ENCODE measurements around the gene ZNF106. TPM values are rescaled to one million over a fixed set of nuclear protein-coding genes. Genes with fewer than 3 reads are reported as not detected.

Gene ZNF106
- total RNA-seq, 1 experiment from 2014 or later, result 34.7 TPM

DNA sequence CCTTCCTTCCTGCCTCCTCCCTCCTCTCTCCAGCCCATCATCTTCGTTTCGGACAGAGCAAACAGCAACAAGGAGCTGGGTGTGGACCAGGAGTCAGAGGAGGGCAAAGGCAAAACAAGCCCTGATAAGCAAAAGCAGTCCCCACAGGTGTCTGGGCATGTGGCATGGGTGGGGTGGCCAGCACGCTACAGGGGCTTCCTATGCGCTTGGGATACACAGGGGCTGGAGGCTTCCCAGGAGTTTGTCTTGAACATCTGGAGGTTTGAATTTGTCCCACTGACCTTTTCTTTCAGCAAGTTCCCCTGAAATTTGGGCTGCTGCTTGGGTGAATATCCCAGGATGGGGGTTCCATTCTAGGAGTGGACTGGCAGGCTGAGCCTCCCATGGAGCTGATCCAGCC is 82.8 kb downstream of the ZNF106 start:
- H3K36me3 Mint-ChIP-seq (ENCODE audit: insufficient read depth, unreplicated experiment), result no peaks in the 10 kb centered on the region
- intact Hi-C loops (cut with micrococcal nuclease; ENCODE audit: unreplicated experiment), result no loop called here

DNA sequence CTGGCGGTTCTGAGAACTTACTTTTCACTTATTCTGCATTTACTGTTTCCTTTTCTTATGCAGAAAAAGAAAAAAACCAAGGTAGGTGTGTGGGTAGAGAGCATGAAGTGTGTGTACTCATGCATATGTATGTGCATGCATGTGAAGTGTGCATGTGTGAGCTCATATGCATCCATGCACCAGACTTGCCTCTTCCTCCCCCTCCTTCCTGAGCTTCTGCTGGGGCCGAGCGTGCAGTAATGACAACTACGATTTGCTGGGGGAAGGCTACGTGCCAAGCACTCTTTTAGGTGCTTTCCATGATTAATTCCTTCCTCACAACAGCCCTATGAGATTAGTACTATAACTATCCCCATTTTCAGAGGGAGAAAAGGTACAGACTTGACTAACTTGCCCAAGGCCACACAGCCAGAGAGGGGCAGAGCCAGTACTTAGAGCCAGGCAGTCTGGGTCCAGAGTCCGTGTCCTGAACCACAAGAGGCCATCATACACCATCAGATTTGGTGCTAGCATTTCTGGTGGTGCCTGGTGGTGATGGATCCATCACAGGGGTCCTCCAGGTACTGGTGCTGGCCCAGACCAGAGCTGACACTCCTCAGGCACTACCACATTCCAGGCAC is 85.0 kb downstream of the ZNF106 start:
- CTCF ChIA-PET, result no interaction called here
- TF ChIP-seq, protein P1, sequence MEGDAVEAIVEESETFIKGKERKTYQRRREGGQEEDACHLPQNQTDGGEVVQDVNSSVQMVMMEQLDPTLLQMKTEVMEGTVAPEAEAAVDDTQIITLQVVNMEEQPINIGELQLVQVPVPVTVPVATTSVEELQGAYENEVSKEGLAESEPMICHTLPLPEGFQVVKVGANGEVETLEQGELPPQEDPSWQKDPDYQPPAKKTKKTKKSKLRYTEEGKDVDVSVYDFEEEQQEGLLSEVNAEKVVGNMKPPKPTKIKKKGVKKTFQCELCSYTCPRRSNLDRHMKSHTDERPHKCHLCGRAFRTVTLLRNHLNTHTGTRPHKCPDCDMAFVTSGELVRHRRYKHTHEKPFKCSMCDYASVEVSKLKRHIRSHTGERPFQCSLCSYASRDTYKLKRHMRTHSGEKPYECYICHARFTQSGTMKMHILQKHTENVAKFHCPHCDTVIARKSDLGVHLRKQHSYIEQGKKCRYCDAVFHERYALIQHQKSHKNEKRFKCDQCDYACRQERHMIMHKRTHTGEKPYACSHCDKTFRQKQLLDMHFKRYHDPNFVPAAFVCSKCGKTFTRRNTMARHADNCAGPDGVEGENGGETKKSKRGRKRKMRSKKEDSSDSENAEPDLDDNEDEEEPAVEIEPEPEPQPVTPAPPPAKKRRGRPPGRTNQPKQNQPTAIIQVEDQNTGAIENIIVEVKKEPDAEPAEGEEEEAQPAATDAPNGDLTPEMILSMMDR (IDR thresholded peaks at IDR 0.05; ENCODE audit: unreplicated experiment), result no peak
- Mint-ChIP-seq H3K27me3 (ENCODE audit: unreplicated experiment) (no peaks in the 10 kb centered on the region), H3K36me3 (ENCODE audit: insufficient read depth, unreplicated experiment) (peaks cover 3% of the 10 kb centered on the region), H3K4me1 (ENCODE audit: low read depth, unreplicated experiment) (no peaks in the 10 kb centered on the region), H3K9me3 (ENCODE audit: low read depth, unreplicated experiment) (no peaks in the 10 kb centered on the region), H3K4me3 (ENCODE audit: low read depth, unreplicated experiment) (no peak overlapping the region), H3K27ac (ENCODE audit: unreplicated experiment) (no peak overlapping the region)
- DNase-seq, result no peak
- intact Hi-C loops (cut with micrococcal nuclease; ENCODE audit: unreplicated experiment), result no loop called here
- BruUV-seq (replicated peaks), result no TSS peak

More for the DNA sequence above, 82.8 kb downstream of the ZNF106 start:
- no peak for DNase-seq
- no peaks in the 10 kb centered on the region for H3K4me1 Mint-ChIP-seq (ENCODE audit: low read depth, unreplicated experiment)
- H3K27ac Mint-ChIP-seq (ENCODE audit: unreplicated experiment), result no peak overlapping the region
- no TSS peak for BruUV-seq (replicated peaks)
- H3K9me3 Mint-ChIP-seq (ENCODE audit: low read depth, unreplicated experiment), result no peaks in the 10 kb centered on the region
- H3K27me3 Mint-ChIP-seq (ENCODE audit: unreplicated experiment), result no peaks in the 10 kb centered on the region
- H3K4me3 Mint-ChIP-seq (ENCODE audit: low read depth, unreplicated experiment), result no peak overlapping the region
- CTCF ChIA-PET, result no interaction called here
- TF ChIP-seq, protein P1 (IDR thresholded peaks at IDR 0.05; ENCODE audit: unreplicated experiment), result no peak

- Mint-ChIP-seq H3K9me3 (ENCODE audit: low read depth, unreplicated experiment) (no peaks in the 10 kb centered on the region), H3K36me3 (ENCODE audit: insufficient read depth, unreplicated experiment) (peaks cover 5% of the 10 kb centered on the region), H3K27me3 (ENCODE audit: unreplicated experiment) (no peaks in the 10 kb centered on the region), H3K4me3 (ENCODE audit: low read depth, unreplicated experiment) (no peak overlapping the region), H3K27ac (ENCODE audit: unreplicated experiment) (no peak overlapping the region), H3K4me1 (ENCODE audit: low read depth, unreplicated experiment) (no peaks in the 10 kb centered on the region)
- CTCF ChIA-PET, result no interaction called here
- TF ChIP-seq, protein P1 (IDR thresholded peaks at IDR 0.05; ENCODE audit: unreplicated experiment), result no peak
- BruUV-seq (replicated peaks), result no TSS peak
- intact Hi-C loops (cut with micrococcal nuclease; ENCODE audit: unreplicated experiment), result no loop called here
- DNase-seq, result no peak
Measured at GRCh38 chr15:42404461-42405235, 86.3 kb downstream of the ZNF106 start.

DNA sequence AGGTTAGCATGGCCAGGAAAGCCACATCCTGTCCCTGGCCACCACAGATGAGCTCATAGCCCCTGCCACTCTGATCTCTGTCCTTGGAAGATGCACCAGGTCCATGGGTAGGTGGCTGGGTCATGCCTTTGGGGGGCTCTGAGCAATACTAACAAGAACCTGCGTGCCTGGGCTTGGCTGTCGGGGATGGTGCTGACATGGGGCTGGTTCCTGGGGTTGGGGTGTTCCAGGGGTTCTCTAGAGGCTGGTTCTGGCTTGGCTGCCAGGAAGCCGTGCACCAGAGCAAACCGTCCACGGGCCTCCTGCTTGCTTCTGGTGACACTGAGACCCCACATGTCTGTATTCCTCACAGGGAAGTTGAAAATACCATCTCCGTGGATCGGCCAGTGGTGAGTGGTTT is 87.6 kb downstream of the ZNF106 start:
- CTCF ChIA-PET, result no interaction called here
- TF ChIP-seq, protein P1 (IDR thresholded peaks at IDR 0.05; ENCODE audit: unreplicated experiment), result no peak
- no peak for DNase-seq
- Mint-ChIP-seq H3K4me1 (ENCODE audit: low read depth, unreplicated experiment) (no peaks in the 10 kb centered on the region), H3K27ac (ENCODE audit: unreplicated experiment) (no peak overlapping the region), H3K9me3 (ENCODE audit: low read depth, unreplicated experiment) (no peaks in the 10 kb centered on the region), H3K36me3 (ENCODE audit: insufficient read depth, unreplicated experiment) (peaks cover 5% of the 10 kb centered on the region), H3K4me3 (ENCODE audit: low read depth, unreplicated experiment) (no peak overlapping the region), H3K27me3 (ENCODE audit: unreplicated experiment) (no peaks in the 10 kb centered on the region)
- no TSS peak for BruUV-seq (replicated peaks)
- intact Hi-C loops (cut with micrococcal nuclease; ENCODE audit: unreplicated experiment), result no loop called here
